H1 (cell line): ENCODE measurements around the gene SPSB1. TPM values are rescaled to one million over a fixed set of nuclear protein-coding genes. Genes with fewer than 3 reads are reported as not detected.

Experiments used
- CTCF ChIA-PET: fragments of 300-600 bp; sonication (Branson Sonifier 250); formaldehyde crosslinking; loops from one replicate; lab custom pipeline; 2021; ENCODE audit not compliant: partially characterized antibody; lab: Charles Lee
- POLR2A ChIA-PET: fragments of 300-600 bp; sonication (Branson Sonifier 250); formaldehyde crosslinking; loops from one replicate; lab custom pipeline; 2021; ENCODE audit warnings: inconsistent platforms; ENCODE audit not compliant: partially characterized antibody; lab: Charles Lee
- DNase-seq, 2 experiments: peaks; one replicate each; pipeline versions ENCODE4 v3.0.0 to v3.0.0-alpha.2; 2010 to 2022; ENCODE audit warnings: low spot score in 2 of 2, low read depth in 1 of 2, mixed read lengths in 1 of 2
- FAIRE-seq: peaks from 2 replicates; lab custom pipeline; 2011; peaks lifted over from hg19 to GRCh38; lab: Jason Lieb, UNC
- H2AFZ ChIP-seq: 2 replicates; pipeline ENCODE4 v1.8.1; 2012; ENCODE audit warnings: low read length, inconsistent platforms
- H2AK5ac ChIP-seq: 2 replicates; pipeline ENCODE4 v1.6.1; 2013; ENCODE audit warnings: low read depth, low read length
- H2BK120ac ChIP-seq: replicated peaks from 2 replicates; pipeline ENCODE3; 2013; ENCODE audit warnings: low read depth, low read length, inconsistent platforms
- H2BK12ac ChIP-seq: 2 replicates; pipeline ENCODE4 v1.6.1; 2013; ENCODE audit warnings: low read depth, low read length
- H2BK15ac ChIP-seq: 2 replicates; pipeline ENCODE4 v1.6.1; 2013; ENCODE audit warnings: low read length
- H2BK20ac ChIP-seq: 2 replicates; pipeline ENCODE4 v1.6.1; 2013; ENCODE audit warnings: low read length
- H2BK5ac ChIP-seq: 2 replicates; pipeline ENCODE4 v1.6.1; 2013; ENCODE audit warnings: low read depth, low read length
- H3K14ac ChIP-seq: 2 replicates; pipeline ENCODE4 v1.6.1; 2013; ENCODE audit warnings: inconsistent platforms; ENCODE audit not compliant: insufficient read length
- H3K18ac ChIP-seq: 2 replicates; pipeline ENCODE4 v1.6.1; 2013; ENCODE audit warnings: low read length; ENCODE audit errors: extremely low read depth
- H3K23ac ChIP-seq: 2 replicates; pipeline ENCODE4 v1.6.1; 2013; ENCODE audit warnings: inconsistent platforms; ENCODE audit not compliant: insufficient read length
- H3K23me2 ChIP-seq: 2 replicates; pipeline ENCODE4 v1.6.1; 2013; ENCODE audit warnings: low read depth, low read length
- H3K27ac ChIP-seq: 2 replicates; pipeline ENCODE4 v1.6.1; 2011; ENCODE audit warnings: low read depth, low read length, inconsistent platforms
- H3K27me3 ChIP-seq, 4 experiments: replicated peaks in 1 of 4; 1 replicate in 1 of 4; 2 replicates in 3 of 4; pipeline versions ENCODE4 v1.6.1 to v1.8.1; 2011 to 2013; ENCODE audit warnings: low read length in 3 of 4, mild to moderate bottlenecking in 3 of 4, inconsistent platforms in 2 of 4, mixed read lengths in 2 of 4, moderate library complexity in 1 of 4; ENCODE audit not compliant: control insufficient read depth in 3 of 4, insufficient read depth in 3 of 4; ENCODE audit errors: extremely low read depth in 1 of 4
- H3K36me3 ChIP-seq, 4 experiments: 2 replicates each; pipeline versions ENCODE4 v1.6.1 to v1.8.1; 2011 to 2013; ENCODE audit warnings: mild to moderate bottlenecking in 4 of 4, low read length in 3 of 4, moderate library complexity in 2 of 4, control low read depth in 1 of 4, inconsistent platforms in 1 of 4; ENCODE audit not compliant: insufficient read depth in 4 of 4, control insufficient read depth in 2 of 4
- H3K4ac ChIP-seq: replicated peaks from 2 replicates; pipeline ENCODE3; 2013; ENCODE audit warnings: low read length, low read depth, mixed read lengths, inconsistent platforms; ENCODE audit not compliant: insufficient read length
- H3K4me1 ChIP-seq, 4 experiments: replicated peaks in 1 of 4; 1 replicate in 1 of 4; 2 replicates in 3 of 4; pipeline versions ENCODE4 v1.6.1 to v1.8.1; 2011 to 2013; ENCODE audit warnings: low read length in 3 of 4, inconsistent platforms in 2 of 4, mixed read lengths in 1 of 4; ENCODE audit not compliant: insufficient read depth in 4 of 4, control insufficient read depth in 3 of 4
- H3K4me2 ChIP-seq, 2 experiments: 2 replicates each; pipeline versions ENCODE4 v1.6.1 to v1.8.1; 2011 to 2013; ENCODE audit warnings: low read depth in 2 of 2, low read length in 2 of 2, control low read depth in 1 of 2, inconsistent platforms in 1 of 2, mild to moderate bottlenecking in 1 of 2; ENCODE audit not compliant: insufficient read depth in 1 of 2
- H3K4me3 ChIP-seq, 4 experiments: fragments of 200-600, 300-600 bp in 1 of 4; sonication (generic), shearing (Covaris generic), sonication (Bioruptor Twin) in 1 of 4; 2 replicates each; pipeline versions ENCODE4 v1.5.1 to v1.8.1; 2011 to 2016; ENCODE audit warnings: low read length in 4 of 4, low read depth in 3 of 4, control low read depth in 2 of 4, inconsistent platforms in 2 of 4, mild to moderate bottlenecking in 2 of 4, mixed read lengths in 1 of 4, moderate library complexity in 1 of 4; ENCODE audit not compliant: insufficient read depth in 2 of 4; ENCODE audit errors: extremely low read depth in 1 of 4
- H3K56ac ChIP-seq: replicated peaks from 2 replicates; pipeline ENCODE3; 2013; ENCODE audit warnings: low read depth, mild to moderate bottlenecking, mixed read lengths, low read length, inconsistent platforms; ENCODE audit not compliant: insufficient read length
- H3K79me1 ChIP-seq: 2 replicates; pipeline ENCODE4 v1.6.1; 2013; ENCODE audit warnings: low read depth, low read length, control low read depth
- H3K79me2 ChIP-seq, 2 experiments: 2 replicates each; pipeline versions ENCODE4 v1.6.1 to v1.8.1; 2012 to 2013; ENCODE audit warnings: low read length in 2 of 2, mild to moderate bottlenecking in 2 of 2, inconsistent platforms in 1 of 2; ENCODE audit not compliant: insufficient read depth in 2 of 2, control insufficient read depth in 1 of 2
- H3K9ac ChIP-seq, 4 experiments: replicated peaks in 1 of 4; 1 replicate in 1 of 4; 2 replicates in 3 of 4; pipeline versions ENCODE4 v1.6.1 to v1.8.1; 2011 to 2013; ENCODE audit warnings: low read depth in 3 of 4, low read length in 3 of 4, control low read depth in 2 of 4, mild to moderate bottlenecking in 2 of 4, moderate library complexity in 2 of 4, inconsistent platforms in 1 of 4; ENCODE audit errors: extremely low read depth in 1 of 4
- H3K9me3 ChIP-seq, 2 experiments: 2 replicates each; pipeline versions ENCODE4 v1.6.1 to v1.8.1; 2012 to 2013; ENCODE audit warnings: mild to moderate bottlenecking in 2 of 2, moderate library complexity in 2 of 2, control low read depth in 1 of 2, inconsistent platforms in 1 of 2, low read depth in 1 of 2, low read length in 1 of 2, mixed read lengths in 1 of 2; ENCODE audit not compliant: insufficient read depth in 2 of 2
- H4K20me1 ChIP-seq, 2 experiments: replicated peaks in 1 of 2; 2 replicates each; pipeline versions ENCODE3 to v1.8.1; 2011 to 2013; ENCODE audit warnings: inconsistent platforms in 2 of 2, low read length in 2 of 2, mild to moderate bottlenecking in 1 of 2; ENCODE audit not compliant: insufficient read depth in 2 of 2, control insufficient read depth in 1 of 2
- H4K5ac ChIP-seq: 2 replicates; pipeline ENCODE4 v1.6.1; 2013; ENCODE audit warnings: low read length, low read depth, mixed read lengths, inconsistent platforms; ENCODE audit not compliant: insufficient read length
- H4K8ac ChIP-seq: 2 replicates; pipeline ENCODE4 v1.8.0; 2013; ENCODE audit warnings: mild to moderate bottlenecking, moderate library complexity, low read length, inconsistent platforms; ENCODE audit not compliant: insufficient read depth; ENCODE audit errors: extremely low read depth
- H4K91ac ChIP-seq: replicated peaks from 2 replicates; pipeline ENCODE3; 2013; ENCODE audit warnings: low read length, mixed read lengths, inconsistent platforms; ENCODE audit not compliant: insufficient read length
- CTBP2 ChIP-seq: IDR thresholded peaks from 2 replicates; pipeline ENCODE4 v1.7.0; 2011; ENCODE audit warnings: borderline replicate concordance, mild to moderate bottlenecking, moderate library complexity, mixed read lengths, low read length; ENCODE audit not compliant: insufficient read depth, insufficient read length
- CTCF ChIP-seq, 3 experiments: IDR thresholded peaks; 1 replicate in 2 of 3; 2 replicates in 1 of 3; pipeline versions ENCODE4 v1.5.1 to v1.6.1; 2011; ENCODE audit warnings: low read length in 3 of 3, mild to moderate bottlenecking in 3 of 3, inconsistent platforms in 2 of 3, low read depth in 1 of 3, moderate library complexity in 1 of 3; ENCODE audit not compliant: insufficient read depth in 1 of 3; ENCODE audit errors: control extremely low read depth in 1 of 3
- FOSL1 ChIP-seq: IDR thresholded peaks from 2 replicates; pipeline ENCODE4 v1.6.1; 2011; ENCODE audit warnings: mild to moderate bottlenecking, low read depth, low read length, moderate library complexity; ENCODE audit not compliant: insufficient read depth
- HDAC2 ChIP-seq, 2 experiments: fragments of 300-600 bp in 1 of 2; sonication (generic) in 1 of 2; IDR thresholded peaks; 2 replicates each; pipeline ENCODE4 v1.6.1; 2011 to 2012; ENCODE audit warnings: low read depth in 2 of 2, low read length in 2 of 2, mild to moderate bottlenecking in 2 of 2, moderate library complexity in 2 of 2, borderline replicate concordance in 1 of 2, inconsistent platforms in 1 of 2
- NRF1 ChIP-seq: IDR thresholded peaks from 2 replicates; pipeline ENCODE4 v1.6.1; 2011; ENCODE audit warnings: mild to moderate bottlenecking, low read depth, low read length, improper control_type of control experiment
- SP2 ChIP-seq: IDR thresholded peaks from 2 replicates; pipeline ENCODE4 v1.6.1; 2012; ENCODE audit warnings: mild to moderate bottlenecking, low read length, inconsistent platforms
- SUZ12 ChIP-seq: fragments of 200-600 bp; sonication (generic); IDR thresholded peaks from 2 replicates; pipeline ENCODE4 v1.6.1; 2012; ENCODE audit warnings: mild to moderate bottlenecking, inconsistent platforms, low read length, moderate library complexity, mixed read lengths
- TBP ChIP-seq: IDR thresholded peaks from 2 replicates; pipeline ENCODE4 v1.6.1; 2011; ENCODE audit warnings: low read depth, low read length, improper control_type of control experiment
- TCF12 ChIP-seq: IDR thresholded peaks from 2 replicates; pipeline ENCODE4 v1.6.1; 2011; ENCODE audit warnings: low read depth, mild to moderate bottlenecking, low read length
- TEAD4 ChIP-seq: IDR thresholded peaks from 2 replicates; pipeline ENCODE4 v1.6.1; 2012; ENCODE audit warnings: low read depth, low read length, inconsistent platforms, mixed read lengths
- ZNF274 ChIP-seq: IDR thresholded peaks from 2 replicates; pipeline ENCODE4 v1.7.0; 2012; ENCODE audit warnings: low read length, borderline replicate concordance; ENCODE audit errors: extremely low read depth
- WGBS, 2 experiments: shearing (Covaris generic) in 1 of 2; methylation state at CpG; one replicate each; pipeline versions ENCODE4 v1.1.6 to v1.1.7; 2013 to 2015; ENCODE audit warnings: low lambda C conversion rate in 2 of 2, mixed read lengths in 2 of 2, inconsistent platforms in 1 of 2, low coverage in 1 of 2, missing lambda C conversion rate in 1 of 2; ENCODE audit not compliant: insufficient replicate concordance in 2 of 2, insufficient coverage in 1 of 2, insufficient read length in 1 of 2; ENCODE audit errors: extremely low coverage in 1 of 2, missing lambda C conversion rate in 1 of 2; 5-methylcytosine and 5-hydroxymethylcytosine counted together
- polyA plus RNA-seq, 7 experiments: library from polyadenylated mRNA; depleted of rRNA in 3 of 7; stranded (reverse) in 5 of 7; unstranded in 2 of 7; fragments of >200 nt in 5 of 7; fragments of 200-250 nt in 2 of 7; gene quantifications; 1 replicate in 5 of 7; 2 replicates in 1 of 7; 4 replicates in 1 of 7; pipeline versions ENCODE4 v1.2.1 to v1.2.3, GENCODE V29; 2011 to 2013; ENCODE audit warnings: missing spikeins in 2 of 7, mixed read lengths in 2 of 7
- total RNA-seq: library from RNA; stranded (reverse); fragmentation: NEBNext Ultra II Directional; extraction: Animal tissue kit (Norgen Biotek cat#: 25700); gene quantifications from 2 replicates; pipeline ENCODE4 v1.2.1, GENCODE V29; 2021

Gene SPSB1
- total and polyA plus RNA-seq, 2 of the 8 experiments (the other 6 are each of a cell fraction or from before 2014, with no cell fraction given): 5.3 to 6.4 TPM

GRCh38 chr1:9308236-9308785, 15.6 kb downstream of the SPSB1 start:
- Histone ChIP-seq H4K5ac (no peak overlapping the region), H4K8ac (no peak overlapping the region), H3K4me1 (no peaks in the 10 kb centered on the region; a peak in 1 of 7 replicates), H3K36me3 (no peaks in the 10 kb centered on the region), H3K79me1 (peaks cover 3% of the 10 kb centered on the region), H3K9me3 (no peaks in the 10 kb centered on the region), H4K20me1 (peaks cover 0 to 9% of the 10 kb centered on the region in 2 experiments), H2BK15ac (no peak overlapping the region), H3K18ac (no peak overlapping the region), H2AFZ (no peak overlapping the region), H3K79me2 (no peaks in the 10 kb centered on the region; a peak in 1 of 4 replicates), H2BK20ac (no peak overlapping the region), H3K27me3 (no peaks in the 10 kb centered on the region), H2BK12ac (no peak overlapping the region), H3K14ac (no peak overlapping the region), H2BK120ac (no peak overlapping the region), H3K27ac (no peak overlapping the region), H3K23me2 (no peaks in the 10 kb centered on the region), H3K4ac (no peak overlapping the region), H3K4me3 (no peak overlapping the region), H2AK5ac (no peak overlapping the region), H3K56ac (no peak overlapping the region), H3K9ac (no peak overlapping the region), H2BK5ac (no peak overlapping the region), H3K23ac (no peak overlapping the region), H4K91ac (no peak overlapping the region), H3K4me2 (no peak overlapping the region)
- FAIRE-seq (no peak), DNase-seq (no peak)
- POLR2A ChIA-PET: interaction anchor here (1.1 kb wide), 1 partner anchor 13 kb away, joined by 4 read pairs; no protein-coding TSS in a partner anchor
- CTCF ChIA-PET: interaction anchor here (1.0 to 3.4 kb wide), 6 partner anchors 10 to 187 kb away, joined by 3 to 13 read pairs (median 4); no protein-coding TSS in a partner anchor
- TF ChIP-seq CTCF (IDR thresholded peaks at IDR 0.05; ENCODE audit: control extremely low read depth in 1 of 3, insufficient read depth in 1 of 3, low read depth in 1 of 3, low read length in 3 of 3) (no peak), ZNF274 (no peak), HDAC2 (IDR thresholded peaks at IDR 0.05; ENCODE audit: borderline replicate concordance in 1 of 2, low read depth in 2 of 2, low read length in 2 of 2) (no peak), NRF1 (no peak), FOSL1 (no peak), SP2 (no peak), SUZ12 (no peak), CTBP2 (no peak), TBP (no peak), TCF12 (no peak), TEAD4 (no peak)
- WGBS, 2 experiments: 92% methylated on average over 9 of the region's 9 CpGs; no CpG with 5 or more reads in 1 of the 2 experiments
